ENCODE results near the gene SLC26A3.

DNA sequence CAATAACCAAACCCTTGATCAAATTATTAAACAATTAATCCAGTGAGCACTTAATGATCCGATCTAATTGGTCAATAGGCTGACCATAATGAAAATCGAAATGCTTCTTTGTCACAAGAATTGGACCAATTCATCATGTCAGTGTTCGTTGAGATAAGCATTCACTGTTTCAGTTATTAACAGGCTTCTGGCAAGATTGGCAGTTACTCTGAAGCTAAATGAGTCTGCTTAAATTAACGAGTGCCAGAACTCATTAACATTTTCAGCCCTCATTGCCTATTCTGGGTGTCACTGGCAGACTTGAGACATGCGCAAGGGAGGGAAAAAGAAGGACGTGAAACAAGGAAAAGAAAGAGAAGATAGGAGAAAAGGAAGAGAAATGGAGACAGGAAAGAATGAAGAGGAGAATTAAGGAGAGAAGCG lies 30.7 kb upstream of the SLC26A3 start:
- TF ChIP-seq, protein P1, sequence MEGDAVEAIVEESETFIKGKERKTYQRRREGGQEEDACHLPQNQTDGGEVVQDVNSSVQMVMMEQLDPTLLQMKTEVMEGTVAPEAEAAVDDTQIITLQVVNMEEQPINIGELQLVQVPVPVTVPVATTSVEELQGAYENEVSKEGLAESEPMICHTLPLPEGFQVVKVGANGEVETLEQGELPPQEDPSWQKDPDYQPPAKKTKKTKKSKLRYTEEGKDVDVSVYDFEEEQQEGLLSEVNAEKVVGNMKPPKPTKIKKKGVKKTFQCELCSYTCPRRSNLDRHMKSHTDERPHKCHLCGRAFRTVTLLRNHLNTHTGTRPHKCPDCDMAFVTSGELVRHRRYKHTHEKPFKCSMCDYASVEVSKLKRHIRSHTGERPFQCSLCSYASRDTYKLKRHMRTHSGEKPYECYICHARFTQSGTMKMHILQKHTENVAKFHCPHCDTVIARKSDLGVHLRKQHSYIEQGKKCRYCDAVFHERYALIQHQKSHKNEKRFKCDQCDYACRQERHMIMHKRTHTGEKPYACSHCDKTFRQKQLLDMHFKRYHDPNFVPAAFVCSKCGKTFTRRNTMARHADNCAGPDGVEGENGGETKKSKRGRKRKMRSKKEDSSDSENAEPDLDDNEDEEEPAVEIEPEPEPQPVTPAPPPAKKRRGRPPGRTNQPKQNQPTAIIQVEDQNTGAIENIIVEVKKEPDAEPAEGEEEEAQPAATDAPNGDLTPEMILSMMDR (IDR thresholded peaks at IDR 0.05), result no peak
- TF ChIP-seq POLR2AphosphoS5 (IDR thresholded peaks at IDR 0.05; ENCODE audit: insufficient read depth in 1 of 2, low read depth in 1 of 2), result no peak
